Thyroid gland (tissue), 4 donors: ENCODE measurements around the gene CSMD2.

Source experiments
- POLR2A ChIP-seq, 2 donors: fragments of 450-650 bp; IDR thresholded peaks; one replicate each; pipeline ENCODE4 v1.6.1; 2017; ENCODE audit warnings: antibody characterized with exemption in 2 of 2, mild to moderate bottlenecking in 2 of 2, moderate library complexity in 1 of 2
- TF ChIP-seq, protein P1 (sequence below), 6 experiments: fragments of 200-600 bp in 3 of 6; fragments of 450-650 bp in 3 of 6; sonication (generic) in 3 of 6; IDR thresholded peaks; one replicate each; pipeline ENCODE4 v1.5.1; 2016 to 2019; ENCODE audit warnings: antibody characterized with exemption in 6 of 6, mild to moderate bottlenecking in 2 of 6, inconsistent platforms in 1 of 6, moderate library complexity in 1 of 6

GRCh38 chr1:33634143-33634542 is 530.9 kb downstream of the CSMD2 start:
- TF ChIP-seq, protein P1, sequence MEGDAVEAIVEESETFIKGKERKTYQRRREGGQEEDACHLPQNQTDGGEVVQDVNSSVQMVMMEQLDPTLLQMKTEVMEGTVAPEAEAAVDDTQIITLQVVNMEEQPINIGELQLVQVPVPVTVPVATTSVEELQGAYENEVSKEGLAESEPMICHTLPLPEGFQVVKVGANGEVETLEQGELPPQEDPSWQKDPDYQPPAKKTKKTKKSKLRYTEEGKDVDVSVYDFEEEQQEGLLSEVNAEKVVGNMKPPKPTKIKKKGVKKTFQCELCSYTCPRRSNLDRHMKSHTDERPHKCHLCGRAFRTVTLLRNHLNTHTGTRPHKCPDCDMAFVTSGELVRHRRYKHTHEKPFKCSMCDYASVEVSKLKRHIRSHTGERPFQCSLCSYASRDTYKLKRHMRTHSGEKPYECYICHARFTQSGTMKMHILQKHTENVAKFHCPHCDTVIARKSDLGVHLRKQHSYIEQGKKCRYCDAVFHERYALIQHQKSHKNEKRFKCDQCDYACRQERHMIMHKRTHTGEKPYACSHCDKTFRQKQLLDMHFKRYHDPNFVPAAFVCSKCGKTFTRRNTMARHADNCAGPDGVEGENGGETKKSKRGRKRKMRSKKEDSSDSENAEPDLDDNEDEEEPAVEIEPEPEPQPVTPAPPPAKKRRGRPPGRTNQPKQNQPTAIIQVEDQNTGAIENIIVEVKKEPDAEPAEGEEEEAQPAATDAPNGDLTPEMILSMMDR (IDR thresholded peaks at IDR 0.05): no peak
- no peak for TF ChIP-seq POLR2A (IDR thresholded peaks at IDR 0.05)
